Mammary epithelial cell (primary cell): ENCODE results near the gene TMEM131L.

ENCODE experiments used
- CTCF ChIP-seq, 2 donors: IDR thresholded peaks in 1 of 2; conservative IDR thresholded peaks in 1 of 2; 2 replicates each; pipeline ENCODE4 v1.5.1; 2011 to 2012; ENCODE audit warnings: inconsistent platforms in 2 of 2, low read length in 2 of 2, mild to moderate bottlenecking in 2 of 2, control low read depth in 1 of 2, low read depth in 1 of 2; ENCODE audit not compliant: insufficient read depth in 1 of 2; ENCODE audit errors: extremely low read depth in 1 of 2
- EZH2 ChIP-seq: IDR thresholded peaks from 2 replicates; pipeline ENCODE4 v1.6.1; 2012; ENCODE audit warnings: low read length, inconsistent platforms, borderline replicate concordance

- TF ChIP-seq EZH2 (no peak), CTCF (conservative IDR thresholded peaks at IDR 0.05 in 1 of 2, IDR thresholded peaks at IDR 0.05 in 1 of 2; ENCODE audit: extremely low read depth in 1 of 2, insufficient read depth in 1 of 2, low read depth in 1 of 2, low read length in 2 of 2) (no peak)
These were observed 156.6 kb downstream of the TMEM131L start for GRCh38 chr4:153622778-153623240.
